Brain microvascular endothelial cell (primary cell): ENCODE data around the gene LRRIQ1.

ENCODE experiments used
- DNase-seq: peaks from one replicate; pipeline ENCODE4 v3.0.0-alpha.2; 2020
- H3K27ac ChIP-seq: fragments of 250-450 bp; sonication (Bioruptor Pico); 2 replicates; pipeline ENCODE4 v1.5.1; 2020; ENCODE audit warnings: mild to moderate bottlenecking, moderate library complexity
- H3K27me3 ChIP-seq: fragments of 250-450 bp; sonication (Bioruptor Pico); replicated peaks from 2 replicates; pipeline ENCODE4 v1.5.1; 2020; ENCODE audit warnings: mild to moderate bottlenecking
- H3K36me3 ChIP-seq: fragments of 250-450 bp; sonication (Bioruptor Pico); replicated peaks from 2 replicates; pipeline ENCODE4 v1.5.1; 2020; ENCODE audit warnings: mild to moderate bottlenecking
- H3K4me3 ChIP-seq: 2 replicates; pipeline ENCODE4 v1.5.1; 2011; ENCODE audit warnings: low read depth, mild to moderate bottlenecking, control low read depth, low read length, moderate library complexity
- in situ Hi-C: cut with HindIII; loops from 2 replicates; pipeline ENCODE4 v1.10.0; 2017; ENCODE audit warnings: low sequenced_read_pairs, low pct_ligation_motif_present
- TF ChIP-seq, protein P1 (sequence below): IDR thresholded peaks from 2 replicates; pipeline ENCODE4 v1.5.1; 2011; ENCODE audit warnings: low read depth, mild to moderate bottlenecking, moderate library complexity, low read length, control low read depth, inconsistent platforms; ENCODE audit errors: missing control alignments

Gene LRRIQ1

DNA sequence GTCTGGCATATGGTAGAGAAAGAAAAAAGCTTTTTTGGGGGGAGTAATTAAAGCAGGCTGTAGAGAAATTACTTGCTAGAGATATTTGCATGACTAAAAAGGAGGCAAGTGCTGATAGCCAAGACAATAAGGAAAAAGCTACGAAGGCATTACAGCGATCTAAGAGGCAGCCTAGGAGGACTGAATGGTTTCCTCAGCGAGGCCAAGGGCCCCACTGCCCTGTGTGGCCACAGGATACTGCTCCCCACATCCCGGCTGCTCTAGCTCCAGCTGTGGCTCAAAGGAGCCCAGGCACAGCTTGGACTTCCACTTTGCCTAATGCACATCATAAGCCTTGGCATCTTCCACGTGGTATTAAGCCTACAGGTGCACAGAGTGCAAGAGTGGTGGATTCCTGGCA, 53.6 kb downstream of the LRRIQ1 start:
- TF ChIP-seq, protein P1, sequence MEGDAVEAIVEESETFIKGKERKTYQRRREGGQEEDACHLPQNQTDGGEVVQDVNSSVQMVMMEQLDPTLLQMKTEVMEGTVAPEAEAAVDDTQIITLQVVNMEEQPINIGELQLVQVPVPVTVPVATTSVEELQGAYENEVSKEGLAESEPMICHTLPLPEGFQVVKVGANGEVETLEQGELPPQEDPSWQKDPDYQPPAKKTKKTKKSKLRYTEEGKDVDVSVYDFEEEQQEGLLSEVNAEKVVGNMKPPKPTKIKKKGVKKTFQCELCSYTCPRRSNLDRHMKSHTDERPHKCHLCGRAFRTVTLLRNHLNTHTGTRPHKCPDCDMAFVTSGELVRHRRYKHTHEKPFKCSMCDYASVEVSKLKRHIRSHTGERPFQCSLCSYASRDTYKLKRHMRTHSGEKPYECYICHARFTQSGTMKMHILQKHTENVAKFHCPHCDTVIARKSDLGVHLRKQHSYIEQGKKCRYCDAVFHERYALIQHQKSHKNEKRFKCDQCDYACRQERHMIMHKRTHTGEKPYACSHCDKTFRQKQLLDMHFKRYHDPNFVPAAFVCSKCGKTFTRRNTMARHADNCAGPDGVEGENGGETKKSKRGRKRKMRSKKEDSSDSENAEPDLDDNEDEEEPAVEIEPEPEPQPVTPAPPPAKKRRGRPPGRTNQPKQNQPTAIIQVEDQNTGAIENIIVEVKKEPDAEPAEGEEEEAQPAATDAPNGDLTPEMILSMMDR: no peak
- in situ Hi-C loops: no loop called here
- no peak overlapping the region for H3K4me3 ChIP-seq
- no peak for DNase-seq
- no peaks in the 10 kb centered on the region for H3K27me3 ChIP-seq
- no peaks in the 10 kb centered on the region for H3K36me3 ChIP-seq
- H3K27ac ChIP-seq: no peak overlapping the region

DNA sequence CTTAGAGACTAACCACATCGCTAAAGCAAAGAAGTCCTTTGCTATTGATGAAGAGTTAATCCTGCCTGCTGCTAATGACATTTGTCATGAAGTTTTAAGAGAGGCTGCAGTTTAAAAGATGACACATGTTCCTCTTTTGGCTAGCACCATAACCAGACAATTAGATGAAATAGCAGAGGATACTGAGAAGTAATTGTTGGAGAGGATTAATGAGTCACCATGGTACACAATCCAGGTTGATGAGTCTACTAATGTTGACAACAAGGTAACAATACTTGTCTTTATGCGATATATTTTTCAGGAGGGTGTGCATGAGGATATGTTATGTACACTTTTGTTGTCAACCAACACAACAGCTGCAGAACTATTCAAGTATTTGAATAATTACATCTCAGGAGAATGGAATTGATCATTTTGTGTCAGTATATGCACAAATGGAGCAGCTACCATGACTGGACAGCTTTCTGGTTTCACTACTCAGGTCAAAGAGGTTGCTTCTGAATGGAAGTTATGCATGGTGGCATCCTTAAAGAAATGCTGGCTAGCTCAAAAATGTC, 56.7 kb downstream of the LRRIQ1 start:
- TF ChIP-seq, protein P1: no peak
- Histone ChIP-seq H3K4me3 (no peak overlapping the region), H3K27ac (no peak overlapping the region), H3K27me3 (no peaks in the 10 kb centered on the region), H3K36me3 (no peaks in the 10 kb centered on the region)
- in situ Hi-C loops: no loop called here
- no peak for DNase-seq

DNA sequence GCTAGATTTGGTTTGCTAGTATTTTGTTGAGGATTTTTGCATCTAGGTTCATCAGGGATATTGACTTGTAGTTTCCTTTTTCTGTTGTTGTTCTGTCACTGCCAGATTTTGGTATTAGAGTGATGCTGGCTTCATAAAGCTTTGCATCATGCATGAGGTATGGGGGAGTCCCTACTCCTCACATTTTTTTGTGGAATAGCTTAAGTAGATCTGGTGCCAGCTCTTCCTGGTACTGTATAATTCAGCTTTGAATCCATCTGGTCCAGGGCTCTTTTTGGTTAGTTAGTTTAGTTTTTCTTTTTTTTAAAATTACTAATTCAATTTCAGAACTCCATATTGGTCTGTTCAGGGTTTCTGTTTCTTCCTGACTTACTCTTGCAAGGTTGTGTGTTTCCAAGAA, 59.4 kb downstream of the LRRIQ1 start:
- TF ChIP-seq, protein P1: no peak
- H3K4me3 ChIP-seq: no peak overlapping the region
- no peak for DNase-seq
- H3K27me3 ChIP-seq: no peaks in the 10 kb centered on the region
- in situ Hi-C loops: no loop called here
- no peaks in the 10 kb centered on the region for H3K36me3 ChIP-seq
- H3K27ac ChIP-seq: no peak overlapping the region

DNA sequence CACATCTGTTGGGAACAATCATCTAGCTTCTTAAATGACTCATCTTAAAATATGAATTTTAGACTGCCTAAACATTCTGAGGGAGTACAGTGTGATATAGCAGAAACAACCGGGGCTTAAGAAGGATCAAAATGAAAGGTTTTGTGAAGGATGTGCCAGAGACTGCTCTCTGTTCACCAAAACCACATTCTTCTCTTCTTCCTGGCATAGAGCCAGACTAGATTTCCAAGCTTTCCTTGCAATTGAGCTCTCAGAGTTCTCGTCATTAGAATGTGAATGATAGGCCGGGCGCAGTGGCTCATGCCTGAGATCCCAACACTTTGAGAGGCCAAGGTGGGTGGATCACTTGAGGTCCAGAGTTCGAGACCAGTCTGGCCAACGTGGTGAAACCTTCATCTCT, 94.5 kb downstream of the LRRIQ1 start:
- in situ Hi-C loops: no loop called here
- no peaks in the 10 kb centered on the region for H3K36me3 ChIP-seq
- no peak overlapping the region for H3K4me3 ChIP-seq

DNA sequence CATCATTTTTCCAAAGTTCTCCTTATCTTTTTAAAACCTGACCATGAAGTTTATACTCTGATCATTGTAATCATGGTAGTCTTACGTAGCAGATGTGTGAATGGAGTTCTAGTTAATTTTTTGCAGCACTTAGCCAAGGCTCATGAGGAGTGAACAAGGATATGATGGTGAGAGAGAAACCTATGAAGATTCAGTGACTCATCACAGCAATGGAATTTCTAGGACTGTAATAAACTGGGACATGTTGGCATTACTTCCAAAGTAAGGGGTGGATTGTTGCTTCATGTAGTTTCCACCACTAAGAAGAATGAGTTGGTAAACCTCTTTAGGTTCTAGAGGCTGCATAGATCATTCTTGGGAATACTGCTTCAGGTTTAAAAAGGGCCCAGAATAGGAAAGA, 102.7 kb downstream of the LRRIQ1 start:
- DNase-seq: no peak
- no peaks in the 10 kb centered on the region for H3K27me3 ChIP-seq
- no peak overlapping the region for H3K27ac ChIP-seq
- TF ChIP-seq, protein P1: no peak
- in situ Hi-C loops: no loop called here
- H3K36me3 ChIP-seq: no peaks in the 10 kb centered on the region
- H3K4me3 ChIP-seq: no peak overlapping the region

More for the DNA sequence above, 94.5 kb downstream of the LRRIQ1 start:
- DNase-seq: no peak
- Histone ChIP-seq H3K27ac (no peak overlapping the region), H3K27me3 (no peaks in the 10 kb centered on the region)
- TF ChIP-seq, protein P1: no peak

DNA sequence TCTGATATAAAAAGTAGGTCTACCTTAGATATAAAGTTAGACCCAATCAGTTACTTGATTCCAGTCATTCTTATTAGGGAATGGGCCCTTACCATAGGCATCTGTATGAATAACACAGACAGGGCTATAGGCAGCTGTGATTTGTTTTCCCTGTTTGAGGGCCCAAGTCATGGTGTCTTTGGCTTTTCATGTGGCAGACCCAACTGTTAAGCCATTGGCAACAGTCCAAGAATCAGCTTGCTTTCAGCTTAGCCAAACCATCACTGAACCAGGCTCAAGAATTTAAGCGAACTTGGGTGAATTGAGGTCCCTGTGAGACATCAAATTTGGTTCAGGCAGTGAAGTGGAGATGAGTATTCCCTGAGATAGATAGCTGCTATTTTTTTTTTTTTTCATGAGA, 111.2 kb downstream of the LRRIQ1 start:
- no peak overlapping the region for H3K4me3 ChIP-seq
- TF ChIP-seq, protein P1: no peak
- no peak overlapping the region for H3K27ac ChIP-seq
- DNase-seq: no peak
- H3K27me3 ChIP-seq: no peaks in the 10 kb centered on the region
- H3K36me3 ChIP-seq: no peaks in the 10 kb centered on the region
- in situ Hi-C loops: no loop called here
